HG02642 (cell line): ENCODE measurements around the gene ZNHIT3.
"Not testable (repeated sequence)": the region's sequence is repeated elsewhere in the genome, so short reads cannot be mapped to it uniquely, and the experiment has no call there.

Source experiments
- ATAC-seq: cut with Tn5 transposase; IDR thresholded peaks from one replicate; pipeline ENCODE4 v1.9.1; 2021; ENCODE audit warnings: mild to moderate bottlenecking; ENCODE audit not compliant: unreplicated experiment, poor library complexity

The ZNHIT3 gene

DNA sequence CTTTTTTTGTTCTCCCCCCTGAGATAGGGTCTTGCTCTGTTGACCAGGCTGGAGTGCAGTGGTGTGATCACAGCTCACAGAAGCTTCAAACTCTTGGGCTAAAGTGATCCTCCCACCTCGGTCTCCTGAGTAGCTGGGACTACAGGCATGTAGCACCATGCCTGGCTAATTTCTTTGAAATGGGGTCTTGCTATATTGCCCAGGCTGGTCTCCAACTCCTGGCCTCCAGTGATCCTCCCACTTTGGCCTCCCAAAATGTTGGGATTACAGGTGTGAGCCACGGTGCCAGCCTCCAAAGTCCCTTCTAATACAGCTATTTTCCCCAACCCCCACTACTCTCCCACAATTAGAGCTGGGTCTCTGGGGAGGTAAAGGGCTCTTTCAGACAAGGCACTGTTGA, 22.0 kb downstream of the ZNHIT3 start:
- not testable (repeated sequence) for ATAC-seq

GRCh38 chr17:36509272-36509985, 22.9 kb downstream of the ZNHIT3 start:
- no peak for ATAC-seq

- ATAC-seq, result no peak
Observed at GRCh38 chr17:36510636-36511035, 24.2 kb downstream of the ZNHIT3 start.

GRCh38 chr17:36511216-36511615, 24.7 kb downstream of the ZNHIT3 start:
- no peak for ATAC-seq

GRCh38 chr17:36512641-36513040, 26.2 kb downstream of the ZNHIT3 start:
- no peak for ATAC-seq

- no peak for ATAC-seq
Observed at GRCh38 chr17:36514856-36515255, 28.4 kb downstream of the ZNHIT3 start.

DNA sequence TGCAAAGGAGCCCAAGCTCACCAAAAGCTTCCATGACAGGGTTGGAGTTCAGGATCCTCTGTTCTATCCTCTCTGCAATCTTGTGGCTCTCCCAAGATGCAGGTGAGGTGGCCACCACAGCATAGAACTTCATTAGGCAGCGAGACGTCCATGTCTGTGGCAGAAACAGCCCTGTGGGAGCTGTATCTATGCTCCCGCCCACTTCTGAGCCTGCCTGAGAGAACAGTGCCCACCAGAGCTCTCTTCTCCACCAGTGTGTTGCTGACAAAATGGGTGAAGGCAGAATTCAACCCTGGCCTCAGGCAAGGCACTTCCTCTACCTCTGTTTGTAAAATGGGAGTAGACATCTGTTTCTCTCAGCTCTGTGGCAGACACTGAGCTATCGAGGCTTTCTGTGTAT, 29.4 kb downstream of the ZNHIT3 start:
- ATAC-seq, result no peak

DNA sequence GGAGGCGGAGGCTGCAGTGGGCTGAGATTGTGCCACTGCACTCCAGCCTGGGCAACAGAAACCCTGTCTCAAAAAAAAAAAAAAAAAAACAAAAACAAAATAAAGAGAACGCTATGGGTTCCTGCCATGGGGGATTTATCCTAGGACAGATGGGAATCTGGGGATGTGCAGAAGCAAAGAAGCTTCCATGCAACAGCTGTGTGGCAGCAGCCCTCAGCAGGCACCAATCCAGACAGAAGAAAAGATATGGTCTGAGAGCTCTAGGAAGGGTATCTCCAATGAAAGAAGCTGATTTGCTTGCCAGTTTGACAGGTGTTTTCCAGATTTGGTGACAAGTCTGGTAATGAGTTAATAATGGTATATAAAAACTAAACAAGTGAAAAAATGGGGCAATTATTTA, 36.6 kb downstream of the ZNHIT3 start:
- no peak for ATAC-seq

- no peak for ATAC-seq
Observed at GRCh38 chr17:36524428-36524876, 38.0 kb downstream of the ZNHIT3 start.

- no peak for ATAC-seq
Observed at GRCh38 chr17:36525113-36525512, 38.6 kb downstream of the ZNHIT3 start.

DNA sequence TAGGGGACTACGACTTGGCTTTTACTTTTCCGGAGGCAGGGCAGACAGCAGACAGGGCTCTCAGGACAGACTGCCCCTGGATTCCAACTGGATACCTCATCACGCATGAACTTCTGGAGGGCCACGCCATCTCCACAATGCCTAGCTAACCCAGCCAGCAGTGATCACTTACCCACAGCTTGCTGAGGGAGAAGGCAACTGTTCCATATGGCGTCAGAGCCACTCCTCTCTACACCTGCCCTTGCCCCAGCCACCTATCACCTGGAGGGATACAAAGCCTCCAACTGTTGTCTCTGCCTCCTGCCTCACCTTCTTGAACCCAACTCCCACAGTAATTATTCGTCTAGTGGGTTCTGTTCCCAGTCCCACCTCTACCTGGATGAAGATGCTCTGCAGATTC, 39.4 kb downstream of the ZNHIT3 start:
- ATAC-seq, result no peak

DNA sequence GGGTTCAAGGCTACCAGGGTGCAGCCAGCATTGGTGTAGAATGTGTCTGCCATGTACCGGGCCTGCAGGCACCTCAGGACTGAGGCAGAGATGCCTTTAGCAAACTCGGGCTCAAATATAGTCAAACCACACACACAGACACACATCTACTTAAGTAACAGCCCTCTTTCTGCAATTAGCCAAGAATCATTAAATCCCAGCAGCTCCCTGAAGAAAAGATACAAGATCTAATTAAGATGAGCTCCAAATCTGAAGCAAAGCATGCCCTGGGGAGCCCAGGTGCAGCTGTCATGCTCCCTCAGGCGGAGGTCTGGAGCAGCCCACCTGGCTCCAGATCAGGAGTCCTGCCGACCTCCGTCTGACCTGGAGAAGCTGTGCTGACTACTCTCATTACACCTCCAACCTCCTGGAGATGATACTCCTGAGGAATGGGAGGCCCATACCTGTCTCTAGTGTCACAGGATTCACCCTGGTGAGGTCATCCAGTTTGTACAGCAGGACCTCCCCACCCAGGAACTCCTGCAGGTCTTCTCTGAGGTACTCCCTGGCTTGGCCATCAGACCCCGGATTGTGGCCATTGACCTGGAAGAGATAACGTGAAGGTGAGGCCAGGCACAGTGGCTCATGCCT, 41.3 kb downstream of the ZNHIT3 start:
- no peak for ATAC-seq

- ATAC-seq, result no peak
Observed at GRCh38 chr17:36529121-36529520, 42.6 kb downstream of the ZNHIT3 start.

DNA sequence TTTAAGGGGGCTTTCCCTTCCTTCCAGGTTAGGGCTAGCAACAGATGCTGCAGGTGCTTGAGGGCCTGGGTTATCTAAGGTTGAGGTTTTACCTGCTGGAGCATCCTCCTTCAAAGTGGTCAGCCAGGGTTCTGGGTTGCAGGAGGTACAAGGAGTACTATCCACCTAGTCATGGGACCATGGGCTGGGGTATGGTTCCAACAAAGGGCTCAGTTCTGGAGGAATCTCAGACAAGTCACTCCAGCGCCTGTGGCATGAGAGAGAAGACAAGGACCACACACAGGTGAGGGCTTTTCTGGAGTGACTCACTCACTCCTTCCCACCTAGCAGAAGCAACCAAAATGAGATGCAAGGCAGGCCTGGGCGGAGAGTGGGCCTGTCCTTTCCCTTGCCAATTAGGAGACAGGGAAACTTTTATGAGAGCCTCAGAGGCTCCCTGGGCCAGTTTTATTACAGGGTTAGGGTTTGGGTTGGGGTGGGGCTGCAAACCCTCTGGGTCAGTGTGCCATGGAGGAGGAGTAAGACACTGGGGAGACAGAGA, 46.0 kb downstream of the ZNHIT3 start:
- no peak for ATAC-seq

GRCh38 chr17:36533935-36534839, 47.7 kb downstream of the ZNHIT3 start:
- peak; percentile 36 for ATAC-seq

DNA sequence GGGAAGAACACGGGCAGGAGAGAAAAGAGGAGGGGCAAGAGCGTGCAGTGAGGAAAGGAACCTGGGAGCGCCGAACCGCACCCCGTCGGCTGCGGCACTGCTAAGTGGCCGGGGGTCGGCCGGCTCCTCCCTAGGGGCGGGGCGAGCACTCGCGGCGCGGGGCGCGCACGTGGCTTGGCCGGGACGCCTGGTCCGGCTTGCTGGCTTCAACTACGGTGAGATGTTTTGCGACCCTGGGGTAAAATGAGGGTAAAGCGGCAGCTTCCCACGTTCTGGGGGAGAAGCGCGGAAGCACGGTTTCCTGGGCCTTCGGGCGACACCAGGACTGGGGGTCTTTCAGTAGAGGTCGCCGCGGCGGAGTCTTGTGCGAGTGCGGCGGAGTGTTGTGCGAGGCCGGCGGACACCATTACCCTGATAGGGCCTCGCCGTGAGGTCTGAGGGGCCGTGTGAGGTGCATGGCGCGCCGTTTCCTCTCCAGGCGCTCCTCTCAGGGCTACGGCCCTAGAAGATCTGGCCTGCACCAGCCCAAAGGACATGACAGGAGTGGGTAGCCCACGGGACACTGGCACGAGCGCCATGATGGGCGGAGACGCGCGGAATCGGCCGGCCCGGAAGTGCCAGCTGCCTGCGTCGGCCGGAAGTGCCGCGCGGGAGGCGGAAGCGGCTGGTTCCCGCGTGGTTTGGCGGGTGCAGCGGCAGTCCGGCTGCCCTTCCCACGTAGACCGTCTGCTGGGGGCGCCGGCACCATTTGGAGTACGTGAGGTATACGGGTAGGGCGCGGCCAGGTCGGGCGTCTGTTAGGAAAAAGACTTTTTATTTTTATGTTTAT, 48.6 kb downstream of the ZNHIT3 start, which contains the start of the genes MYO19 and PIGW:
TSS of gene MYO19 (minus strand) at position 29 of the 829 bp plus-strand sequence. CDS start 2,330 bp downstream, outside the sequence.
TSS of gene PIGW (plus strand) at position 148 of the 829 bp plus-strand sequence. CDS start 2,115 bp downstream, outside the sequence.
- ATAC-seq, result peak; percentile 79

DNA sequence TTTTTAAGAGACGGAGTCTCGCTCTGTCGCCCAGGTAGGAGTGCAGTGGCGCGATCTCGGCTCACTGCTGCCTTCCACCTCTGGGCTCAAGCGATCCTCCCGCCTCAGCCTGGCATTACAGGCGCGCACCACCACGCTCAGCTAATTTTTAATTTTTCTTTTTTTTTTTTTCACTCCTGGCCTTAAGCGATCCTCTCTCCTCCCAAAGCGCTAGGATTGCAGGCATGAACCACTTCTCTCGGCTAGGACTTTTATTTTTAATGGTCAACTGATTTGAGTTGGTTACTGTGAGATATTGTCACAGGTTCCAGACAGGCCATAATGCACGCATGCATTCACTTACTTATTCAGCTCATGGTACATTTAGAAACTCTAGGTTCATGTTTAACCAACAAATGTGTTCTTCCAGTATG, 49.2 kb downstream of the ZNHIT3 start:
- no peak for ATAC-seq

GRCh38 chr17:36540696-36541095, 54.2 kb downstream of the ZNHIT3 start:
- no peak for ATAC-seq

GRCh38 chr17:36542755-36543154, 56.3 kb downstream of the ZNHIT3 start:
- ATAC-seq, result no peak

GRCh38 chr17:36544044-36544306, 57.5 kb downstream of the ZNHIT3 start:
- ATAC-seq, result peak; percentile 1
